BLaER1 (cell line): ENCODE results near the gene GRIK5.

ENCODE experiments used
- H3K27ac ChIP-seq: shearing (Covaris generic); formaldehyde crosslinking; 2 replicates; pipeline ENCODE4 v1.8.1; 2022
- H3K27me3 ChIP-seq: shearing (Covaris generic); formaldehyde crosslinking; 2 replicates; pipeline ENCODE4 v1.8.1; 2022
- H3K36me3 ChIP-seq: shearing (Covaris generic); formaldehyde crosslinking; 2 replicates; pipeline ENCODE4 v1.8.1; 2022
- H3K4me1 ChIP-seq: shearing (Covaris generic); formaldehyde crosslinking; 2 replicates; pipeline ENCODE4 v1.8.1; 2022
- H3K4me2 ChIP-seq: shearing (Covaris generic); formaldehyde crosslinking; 2 replicates; pipeline ENCODE4 v1.8.1; 2022
- H3K4me3 ChIP-seq: shearing (Covaris generic); formaldehyde crosslinking; 2 replicates; pipeline ENCODE4 v1.8.1; 2022
- H3K9ac ChIP-seq: shearing (Covaris generic); formaldehyde crosslinking; 2 replicates; pipeline ENCODE4 v1.8.1; 2022
- H3K9me3 ChIP-seq: shearing (Covaris generic); formaldehyde crosslinking; 2 replicates; pipeline ENCODE4 v1.8.1; 2022
- H4K20me1 ChIP-seq: shearing (Covaris generic); formaldehyde crosslinking; 2 replicates; pipeline ENCODE4 v1.8.1; 2022
- Cebpa-rat ChIP-seq: shearing (Covaris generic); IDR thresholded peaks from 2 replicates; pipeline ENCODE4 v1.8.1; 2022

Gene GRIK5

GRCh38 chr19:41951686-41952172 lies 118.3 kb downstream of the GRIK5 start:
- peak overlapping the region; percentile 51 for H3K4me2 ChIP-seq

More at GRCh38 chr19:41951686-41952172, 118.3 kb downstream of the GRIK5 start:
- H3K4me3 ChIP-seq: no peak overlapping the region
- no peaks in the 10 kb centered on the region for H3K9me3 ChIP-seq
- no peak overlapping the region for H3K27ac ChIP-seq
- H3K36me3 ChIP-seq: peaks cover 12% of the 10 kb centered on the region; the same call in 1 of the 2 replicates
- no peak for TF ChIP-seq Cebpa-rat
- H3K9ac ChIP-seq: no peak overlapping the region
- H3K4me1 ChIP-seq: peaks cover 25% of the 10 kb centered on the region
- H4K20me1 ChIP-seq: no peaks in the 10 kb centered on the region
- no peaks in the 10 kb centered on the region for H3K27me3 ChIP-seq
